Measurements from ENCODE around the gene ADISSP. TPM values are rescaled to one million over a fixed set of nuclear protein-coding genes. Genes with fewer than 3 reads are reported as not detected.

Gene ADISSP
- polyA plus RNA-seq, 12 donors: 10.7 to 23.2 (median 18.9) TPM; not detected in 1

DNA sequence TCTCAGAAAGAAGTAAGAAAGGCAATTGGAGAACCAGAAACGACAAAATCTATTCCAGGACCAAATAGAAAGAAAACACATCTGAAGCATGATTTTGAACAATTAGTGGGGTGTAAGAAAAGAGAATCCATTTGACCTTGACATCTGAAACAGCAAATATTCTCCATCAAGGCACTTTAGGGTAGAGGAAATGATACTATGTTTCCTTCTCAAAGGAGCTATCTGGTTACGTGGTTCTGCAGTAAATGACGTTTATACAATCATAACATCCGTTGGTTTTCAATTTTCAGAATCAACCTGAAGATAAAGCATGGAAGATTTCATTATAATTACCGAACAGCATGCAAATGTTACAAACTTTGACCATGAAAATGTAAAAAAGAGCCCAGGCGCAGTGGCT lies 46.9 kb downstream of the ADISSP start:
- no peak for DNase-seq

GRCh38 chr20:3720068-3720467 lies 47.5 kb downstream of the ADISSP start:
- DNase-seq: no peak

DNA sequence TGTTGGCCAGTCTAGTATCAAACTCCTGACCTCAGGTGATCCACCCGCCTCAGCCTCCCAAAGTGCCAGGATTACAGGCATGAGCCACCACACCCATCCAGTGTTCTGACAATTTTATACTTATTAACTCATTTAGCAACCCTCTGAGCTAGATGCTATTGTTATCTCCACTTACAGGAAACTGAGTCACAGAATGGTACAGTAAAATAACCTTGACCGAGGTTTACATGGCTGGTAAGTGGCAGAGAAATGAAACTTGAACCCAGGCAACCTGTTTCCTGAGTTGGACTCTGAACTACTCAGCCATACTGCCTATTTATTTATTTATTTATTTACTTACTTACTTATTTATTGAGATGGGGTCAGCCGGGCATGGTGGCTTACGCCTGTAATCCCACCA lies 48.5 kb downstream of the ADISSP start:
- DNase-seq: no peak

DNA sequence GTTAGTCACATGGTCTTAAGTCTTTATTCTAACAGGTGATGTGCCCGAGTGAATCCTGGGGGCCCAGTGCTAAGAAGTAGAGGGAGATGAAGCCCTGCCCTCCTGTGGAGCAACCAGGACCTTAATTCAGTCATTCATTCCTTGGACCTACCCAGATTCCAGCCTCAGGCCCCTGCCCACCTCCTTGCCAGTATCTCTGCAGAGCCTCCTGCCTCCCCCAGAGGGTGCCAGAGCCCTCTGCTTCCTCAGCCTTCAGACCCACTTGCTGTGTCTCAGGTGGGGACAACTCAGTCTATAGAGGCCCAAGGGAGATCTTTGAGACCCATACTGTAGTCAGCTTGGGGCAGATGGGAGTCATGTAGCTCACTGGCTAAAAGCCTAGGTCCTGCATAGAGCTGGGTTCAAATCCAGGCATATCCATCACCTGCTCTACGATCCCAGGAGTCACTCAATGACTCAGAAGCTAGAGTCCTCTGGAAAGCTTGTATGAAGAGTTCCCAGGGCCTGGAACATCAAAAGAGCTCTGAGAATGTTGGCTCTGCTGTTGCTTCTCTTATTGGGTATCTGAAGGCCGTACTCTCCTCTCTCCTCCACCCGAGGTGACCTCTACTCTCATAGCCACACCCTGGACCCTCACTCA lies 51.2 kb downstream of the ADISSP start:
- DNase-seq: no peak

DNA sequence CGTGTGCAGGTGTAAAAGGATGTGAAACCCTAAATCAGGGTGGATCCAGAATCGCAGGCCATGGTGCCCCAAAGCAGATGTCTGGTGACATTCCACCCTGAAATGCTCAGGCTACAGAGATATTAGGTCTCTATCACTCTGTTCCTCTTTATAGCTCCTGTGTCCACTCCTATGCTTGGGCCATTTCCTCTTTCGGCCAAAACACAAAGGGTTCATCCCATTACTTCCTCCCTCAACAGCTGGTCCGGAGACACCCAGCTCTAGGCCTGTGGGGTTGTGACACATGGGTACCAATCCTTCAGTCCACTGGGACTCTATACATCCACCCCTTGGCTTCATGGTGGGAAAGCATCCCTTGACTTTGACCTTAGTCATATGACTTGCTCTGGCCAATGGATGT lies 53.5 kb downstream of the ADISSP start:
- DNase-seq: no peak

GRCh38 chr20:3712279-3712873 lies 55.2 kb downstream of the ADISSP start, which contains the start of gene SIGLEC1:
Gene SIGLEC1 (minus strand): TSS chr20:3712600. CDS start chr20:3707128, 5,472 bp downstream.
- no peak for DNase-seq

- DNase-seq: no peak
Observed at GRCh38 chr20:3711484-3711941, 56.0 kb downstream of the ADISSP start.

- peak; percentile 79 for DNase-seq
Observed at GRCh38 chr20:3710703-3711483, 56.7 kb downstream of the ADISSP start.

DNA sequence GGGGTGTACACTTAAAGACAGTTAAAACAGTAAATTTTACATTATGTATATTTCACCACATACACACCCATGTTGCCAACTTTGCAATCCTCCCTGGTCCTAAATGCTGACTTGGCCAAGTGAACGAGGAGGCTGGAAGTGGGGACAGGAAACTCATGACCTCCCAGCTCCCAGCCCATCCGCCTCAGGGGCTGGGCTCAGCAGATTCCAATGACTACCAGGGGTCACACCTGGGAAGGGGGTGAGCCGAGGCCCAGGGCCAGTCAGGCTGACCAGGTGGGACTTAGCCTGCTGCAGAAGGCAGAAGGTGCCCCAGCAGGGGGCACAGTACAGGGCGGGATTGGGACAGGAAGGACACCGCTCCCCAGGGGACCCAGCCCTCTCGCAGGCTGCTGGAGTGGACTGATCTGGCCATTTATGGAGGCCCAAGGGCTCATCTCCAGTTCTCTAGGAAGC lies 57.5 kb downstream of the ADISSP start:
- DNase-seq: no peak

- no peak for DNase-seq
Observed at GRCh38 chr20:3707508-3707899, 60.0 kb downstream of the ADISSP start.

DNA sequence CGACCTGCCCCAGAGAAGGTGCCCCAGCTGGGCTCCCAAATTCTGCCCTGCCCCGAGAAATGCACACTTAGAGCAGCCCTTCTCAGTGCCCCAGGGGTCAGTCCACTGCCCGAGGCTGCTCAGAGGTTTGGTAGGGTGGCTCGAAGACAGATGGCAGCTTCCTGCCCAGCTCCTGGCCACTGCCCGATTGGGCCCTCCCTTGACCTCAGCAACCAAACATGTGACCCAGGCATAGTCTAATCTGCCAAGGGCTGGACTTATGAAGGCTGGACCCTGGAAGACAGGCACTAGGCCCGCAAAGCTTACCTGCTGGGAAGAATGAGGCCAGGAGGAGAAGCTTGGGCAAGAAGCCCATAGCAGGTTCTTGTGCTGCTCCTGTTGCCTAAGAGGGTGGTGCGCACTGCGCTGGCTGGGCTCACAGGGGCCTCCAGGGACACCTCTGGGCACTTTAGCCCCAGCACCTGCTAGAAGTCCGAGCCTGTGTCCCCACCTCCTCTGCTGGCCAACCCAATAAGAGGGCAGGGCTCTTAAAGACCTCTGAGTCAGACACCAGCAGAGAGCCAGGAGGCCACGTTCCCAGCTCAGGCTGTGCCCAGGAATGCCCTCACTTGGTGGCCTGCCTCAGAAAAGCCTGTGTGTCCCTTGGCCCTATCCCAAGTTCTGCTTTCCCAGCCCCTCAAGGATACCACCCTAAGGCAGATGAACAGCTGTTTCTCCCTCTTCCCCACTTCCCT lies 60.6 kb downstream of the ADISSP start:
- DNase-seq: no peak

- no peak for DNase-seq
Observed at GRCh38 chr20:3705970-3706739, 61.4 kb downstream of the ADISSP start.

DNA sequence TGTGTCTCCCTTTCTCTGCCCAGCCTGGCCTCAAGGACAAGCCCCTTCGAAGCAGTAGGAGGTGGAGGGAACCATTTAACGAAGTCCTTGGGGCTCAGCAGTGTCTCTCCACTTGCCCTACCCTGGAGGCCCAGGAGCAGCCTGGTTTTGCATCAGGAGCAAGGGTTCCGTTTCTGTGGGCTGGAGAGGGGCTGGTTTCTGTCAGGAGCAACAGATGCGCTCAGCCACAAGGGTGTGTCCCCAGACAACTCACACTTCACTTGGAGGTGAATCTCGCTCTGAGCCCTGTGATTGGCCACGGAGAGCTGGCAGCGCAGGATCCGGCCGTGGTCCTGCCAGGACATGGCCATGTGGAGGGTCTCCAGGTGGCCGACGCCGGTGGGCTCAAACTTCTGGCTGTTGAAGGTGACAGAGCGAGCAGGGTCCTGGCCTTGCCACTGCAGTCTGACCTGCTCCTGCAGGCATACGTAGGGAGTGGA lies 62.0 kb downstream of the ADISSP start:
- no peak for DNase-seq

DNA sequence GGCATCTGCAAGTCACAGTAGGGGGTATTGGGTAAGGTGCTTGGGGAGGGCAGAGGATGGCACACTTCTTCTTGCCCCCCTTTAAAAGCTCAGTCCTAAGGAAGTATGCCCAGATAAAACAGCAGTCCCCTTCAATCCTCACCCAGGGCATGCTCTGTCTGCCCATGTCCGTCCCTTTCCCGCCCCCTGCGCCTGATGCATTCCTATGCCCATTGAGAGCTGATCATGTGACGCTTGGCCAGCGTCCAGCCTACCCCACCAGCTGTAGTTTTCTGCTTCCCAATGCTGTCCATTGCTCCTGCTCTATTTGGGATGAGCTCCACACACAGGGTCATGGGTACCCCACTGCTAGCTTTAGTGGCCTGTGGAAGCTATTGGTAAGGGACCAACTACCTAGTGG lies 63.5 kb downstream of the ADISSP start:
- DNase-seq: no peak

Other genes starting within 250 kb of the ADISSP start
- gene GFRA4, start 104.4 kb downstream of the ADISSP start, polyA plus RNA-seq (ENCODE audit: insufficient read length in 12 of 12): not detected
- gene ADAM33, start 85.7 kb downstream of the ADISSP start, polyA plus RNA-seq (ENCODE audit: insufficient read length in 12 of 12): 10 to 100 TPM in 11 of 12 donors, not detected in 1; 34.7 to 99.4 (median 59.6) TPM
- 1 to 10 TPM in 11 of 12 donors, not detected in 1; 2.9 to 5.6 (median 4.0) TPM for gene SIGLEC1, start 55.2 kb downstream of the ADISSP start, polyA plus RNA-seq (ENCODE audit: insufficient read length in 12 of 12)
- 10 to 100 TPM in 11 of 12 donors, not detected in 1; 16.1 to 32.6 (median 21.5) TPM for gene HSPA12B, start 35.1 kb downstream of the ADISSP start, polyA plus RNA-seq (ENCODE audit: insufficient read length in 12 of 12)
- gene SPEF1, start 13.7 kb upstream of the ADISSP start, polyA plus RNA-seq (ENCODE audit: insufficient read length in 12 of 12): under 1 TPM in 3 of 12 donors, not detected in 9; 0.09 to 0.11 (median 0.11) TPM
- 10 to 100 TPM in 11 of 12 donors, not detected in 1; 29.6 to 59.9 (median 39.1) TPM for gene CENPB, start 19.0 kb upstream of the ADISSP start, polyA plus RNA-seq (ENCODE audit: insufficient read length in 12 of 12)
- 100 to 1,000 TPM in 1 of 12 donors, 10 to 100 TPM in 10, not detected in 1; 46.2 to 105 (median 85.4) TPM for gene CDC25B, start 28.6 kb upstream of the ADISSP start, polyA plus RNA-seq (ENCODE audit: insufficient read length in 12 of 12)
- gene AP5S1, start 52.8 kb upstream of the ADISSP start, polyA plus RNA-seq (ENCODE audit: insufficient read length in 12 of 12): 10 to 100 TPM in 2 of 12 donors, 1 to 10 TPM in 9, not detected in 1; 6.7 to 16.2 (median 8.4) TPM
- gene MAVS, start 79.1 kb upstream of the ADISSP start, polyA plus RNA-seq (ENCODE audit: insufficient read length in 12 of 12): 10 to 100 TPM; 19.5 to 82.5 (median 23.5) TPM
- 10 to 100 TPM in 10 of 12 donors, 1 to 10 TPM in 1, not detected in 1; 9.5 to 33.9 (median 29.2) TPM for gene PANK2, start 121.6 kb upstream of the ADISSP start, polyA plus RNA-seq (ENCODE audit: insufficient read length in 12 of 12)
- gene RNF24, start 247.8 kb upstream of the ADISSP start, polyA plus RNA-seq (ENCODE audit: insufficient read length in 12 of 12): 100 to 1,000 TPM in 1 of 12 donors, 10 to 100 TPM in 11; 21.2 to 160 (median 25.2) TPM

Data from muscle of arm (tissue), 12 donors.